K562 (cell line): ENCODE results near the gene MVB12B. TPM values are rescaled to one million over a fixed set of nuclear protein-coding genes. Genes with fewer than 3 reads are reported as not detected.

Experiments
- ATAC-seq: fragments of 200-7000 bp; cut with Tn5 transposase; 3 replicates; pipeline ENCODE4 v1.9.1; 2020; ENCODE audit warnings: moderate library complexity
- BruUV-seq: library from RNA; stranded (reverse); fragments of 400-500 nt; replicated peaks from 2 replicates; lab custom pipeline; 2021; lab: Mats Ljungman, UMichigan
- CTCF ChIA-PET: fragments of 300-600 bp; formaldehyde crosslinking; extraction: SDS; loops from one replicate; lab custom pipeline; 2021; ENCODE audit warnings: low intra/inter-chr PET ratio; lab: Yijun Ruan, JAX
- POLR2A ChIA-PET: fragments of 300-600, 350-650 bp; sonication (Branson Sonifier 250); formaldehyde crosslinking; extraction: SDS; loops from one replicate; lab custom pipeline; 2021; ENCODE audit warnings: antibody characterized with exemption, inconsistent platforms; lab: Yijun Ruan, JAX
- DNase-seq, 4 experiments: peaks; one replicate each; pipeline versions ENCODE4 v3.0.0 to v3.0.0-alpha.2; 2011 to 2018; ENCODE audit warnings: low spot score in 3 of 4, mixed read lengths in 3 of 4; ENCODE audit errors: extremely low read depth in 1 of 4
- FAIRE-seq: peaks from 2 replicates; lab custom pipeline; 2011; peaks lifted over from hg19 to GRCh38; lab: Jason Lieb, UNC
- H2AFZ ChIP-seq: 2 replicates; pipeline ENCODE4 v1.6.0; 2011; ENCODE audit warnings: low read depth, low read length, control low read depth, inconsistent platforms
- H3K27ac ChIP-seq: fragments of 200-600 bp; 3 replicates; pipeline ENCODE4 v1.8.0; 2011; ENCODE audit warnings: low read depth, mild to moderate bottlenecking, control low read depth, inconsistent platforms, low read length, moderate library complexity, mixed read lengths; ENCODE audit errors: extremely low read depth
- H3K27me3 ChIP-seq, 2 experiments: fragments of 300-600 bp in 1 of 2; 2 replicates in 1 of 2; 3 replicates in 1 of 2; pipeline versions ENCODE4 v1.6.0 to v1.8.0; 2011; ENCODE audit warnings: inconsistent platforms in 2 of 2, low read length in 2 of 2, mild to moderate bottlenecking in 1 of 2, mixed read lengths in 1 of 2, moderate library complexity in 1 of 2; ENCODE audit not compliant: control insufficient read depth in 2 of 2, insufficient read depth in 2 of 2
- H3K36me3 ChIP-seq: fragments of 300-600 bp; 3 replicates; pipeline ENCODE4 v1.8.0; 2011; ENCODE audit warnings: mild to moderate bottlenecking, low read length, inconsistent platforms; ENCODE audit not compliant: control insufficient read depth, insufficient read depth
- H3K4me1 ChIP-seq, 2 experiments: fragments of 200-600 bp in 1 of 2; replicated peaks in 1 of 2; 2 replicates in 1 of 2; 3 replicates in 1 of 2; pipeline versions ENCODE4 v1.5.1 to v1.8.0; 2011; ENCODE audit warnings: inconsistent platforms in 2 of 2, low read length in 2 of 2, mild to moderate bottlenecking in 1 of 2, mixed read lengths in 1 of 2, moderate library complexity in 1 of 2; ENCODE audit not compliant: control insufficient read depth in 2 of 2, insufficient read depth in 2 of 2
- H3K4me2 ChIP-seq: 2 replicates; pipeline ENCODE4 v1.6.1; 2011; ENCODE audit warnings: low read length, control low read depth, inconsistent platforms, mixed read lengths; ENCODE audit not compliant: insufficient read depth
- H3K4me3 ChIP-seq: fragments of 200-600 bp; sonication (generic), shearing (Covaris generic); 2 replicates; pipeline ENCODE4 v1.5.1; 2016; ENCODE audit warnings: control low read depth, inconsistent platforms
- H3K79me2 ChIP-seq: fragments of 200-600 bp; 3 replicates; pipeline ENCODE4 v1.8.0; 2011; ENCODE audit warnings: low read length, inconsistent platforms; ENCODE audit not compliant: control insufficient read depth, insufficient read depth
- H3K9ac ChIP-seq, 2 experiments: 2 replicates each; pipeline versions ENCODE4 v1.6.0 to v1.6.1; 2011; ENCODE audit warnings: low read depth in 2 of 2, low read length in 2 of 2, control low read depth in 1 of 2, inconsistent platforms in 1 of 2, mild to moderate bottlenecking in 1 of 2, mixed read lengths in 1 of 2; ENCODE audit not compliant: insufficient read depth in 1 of 2
- H3K9me1 ChIP-seq: one replicate; pipeline ENCODE4 v1.6.0; 2011; ENCODE audit warnings: inconsistent platforms, mild to moderate bottlenecking, low read length, moderate library complexity; ENCODE audit not compliant: control insufficient read depth, insufficient read depth
- H3K9me3 ChIP-seq: replicated peaks from 2 replicates; pipeline ENCODE4 v1.5.1; 2011; ENCODE audit warnings: low read depth, low read length, inconsistent platforms; ENCODE audit not compliant: control insufficient read depth, insufficient read depth
- H4K20me1 ChIP-seq: replicated peaks from 2 replicates; pipeline ENCODE4 v1.6.1; 2011; ENCODE audit warnings: low read length, inconsistent platforms, mixed read lengths; ENCODE audit not compliant: control insufficient read depth, insufficient read depth
- CBX3 ChIP-seq, 2 experiments: IDR thresholded peaks; 1 replicate in 1 of 2; 2 replicates in 1 of 2; pipeline ENCODE4 v1.6.1; 2012; ENCODE audit warnings: inconsistent platforms in 2 of 2, low read length in 2 of 2, borderline replicate concordance in 1 of 2, control low read depth in 1 of 2
- RAD21 ChIP-seq, 2 experiments: fragments of 250-450 bp in 1 of 2; fragments of 450-650 bp in 1 of 2; sonication (Bioruptor Pico) in 1 of 2; formaldehyde crosslinking in 1 of 2; IDR thresholded peaks in 1 of 2; conservative IDR thresholded peaks in 1 of 2; 2 replicates each; pipeline versions ENCODE4 v1.4.0 to v1.8.0; 2020 to 2022; ENCODE audit warnings: mild to moderate bottlenecking in 2 of 2, moderate library complexity in 1 of 2
- SMC3 ChIP-seq: conservative IDR thresholded peaks from 2 replicates; pipeline ENCODE4 v1.6.1; 2011; ENCODE audit warnings: low read depth, low read length, improper control_type of control experiment; ENCODE audit not compliant: insufficient read depth
- WGBS: fragments of 100-300 bp; shearing (Covaris generic); methylation state at CpG from one replicate; pipeline ENCODE4 v1.1.6; 2016; ENCODE audit warnings: low coverage, mixed read lengths; ENCODE audit not compliant: insufficient coverage; ENCODE audit errors: missing lambda C conversion rate; 5-methylcytosine and 5-hydroxymethylcytosine counted together
- in situ Hi-C: fragments of 300-500 bp; cut with MboI; formaldehyde crosslinking; loops from 4 replicates; pipeline ENCODE4 v1.15.0; 2018; ENCODE audit warnings: inconsistent platforms, mixed read lengths
- intact Hi-C: fragments of 100-400 bp; cut with micrococcal nuclease; formaldehyde crosslinking; loops from 2 replicates; pipeline ENCODE4 v1.14.2; 2022
- polyA plus RNA-seq, 8 experiments: library from polyadenylated mRNA; depleted of rRNA in 4 of 8; stranded (reverse) in 5 of 8; unstranded in 3 of 8; fragments of >200 nt; fragmentation: Nextera tagmentation in 2 of 8; fragmentation: Illumina TruSeq in 1 of 8; extraction: Ambion mirVana in 2 of 8; extraction: Trizol in 1 of 8; gene quantifications; 2 replicates each; pipeline versions ENCODE4 v1.2.1 to v1.2.3, GENCODE V29; 2011 to 2014; ENCODE audit warnings: inconsistent platforms in 1 of 8, missing spikeins in 1 of 8
- total RNA-seq, 7 experiments: library from RNA; depleted of rRNA in 6 of 7; stranded (reverse); fragments of >200 nt in 6 of 7; fragmentation: Illumina TruSeq in 2 of 7; extraction: Trizol in 2 of 7; gene quantifications; 2 replicates each; pipeline versions ENCODE4 v1.2.1 to v1.2.3, GENCODE V29; 2011 to 2021; ENCODE audit warnings: low replicate concordance in 1 of 7
- TF ChIP-seq, protein P1 (sequence below), 3 experiments: IDR thresholded peaks in 2 of 3; conservative IDR thresholded peaks in 1 of 3; 2 replicates each; pipeline ENCODE4 v1.5.1; 2011 to 2012; ENCODE audit warnings: low read length in 3 of 3, mild to moderate bottlenecking in 3 of 3, control low read depth in 2 of 3, improper control_type of control experiment in 1 of 3, inconsistent platforms in 1 of 3, low read depth in 1 of 3, mixed read lengths in 1 of 3, moderate library complexity in 1 of 3; ENCODE audit not compliant: insufficient read depth in 2 of 3
- TF ChIP-seq, protein P2 (sequence below), 2 experiments: fragments of 450-650 bp; formaldehyde crosslinking in 1 of 2; IDR thresholded peaks; 2 replicates each; pipeline versions ENCODE4 v1.4.0 to v1.6.1; 2014 to 2020; ENCODE audit warnings: mild to moderate bottlenecking in 2 of 2, borderline replicate concordance in 1 of 2, low read depth in 1 of 2

MVB12B gene
- total and polyA plus RNA-seq, 9 of the 15 experiments (the other 6 are each of a cell fraction or from before 2014, with no cell fraction given) = not detected

DNA sequence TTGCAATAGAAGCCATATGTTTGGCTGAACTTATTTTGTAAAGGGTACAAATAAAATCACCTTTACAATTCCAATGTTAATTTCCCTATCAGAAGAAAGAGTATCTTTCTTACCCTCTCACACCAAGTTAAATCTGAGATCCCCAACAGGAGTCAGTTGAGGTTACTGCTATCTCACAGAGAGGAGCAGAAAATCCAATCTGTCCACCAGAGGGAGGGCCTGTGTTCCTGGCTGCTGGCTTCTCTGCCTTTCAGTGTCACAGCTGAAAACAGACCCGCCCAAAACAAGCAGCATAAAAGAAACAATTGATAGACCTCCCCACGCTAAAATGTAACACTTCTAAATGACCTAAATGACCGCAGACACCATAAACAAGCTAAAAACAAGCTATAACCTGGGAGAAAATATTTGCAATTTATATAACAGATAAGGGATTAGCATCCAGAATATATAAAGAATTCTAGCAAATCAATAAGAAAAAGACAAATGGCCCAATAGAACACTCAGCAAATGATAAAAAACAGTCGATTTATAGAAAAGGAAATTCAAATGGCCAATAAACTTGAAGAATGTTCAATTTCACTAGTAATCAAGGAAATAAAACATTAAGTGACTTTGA, 24.5 kb upstream of the MVB12B start:
- Histone ChIP-seq H3K9me3 (no peaks in the 10 kb centered on the region), H3K36me3 (no peaks in the 10 kb centered on the region), H3K27me3 (peaks cover 2 to 40% of the 10 kb centered on the region in 2 experiments; a peak in 4 of 5 replicates), H3K27ac (no peak overlapping the region), H3K9ac (no peak overlapping the region), H3K4me1 (no peaks in the 10 kb centered on the region), H3K79me2 (no peaks in the 10 kb centered on the region), H3K4me2 (no peak overlapping the region), H3K4me3 (no peak overlapping the region), H3K9me1 (no peaks in the 10 kb centered on the region), H2AFZ (no peak overlapping the region), H4K20me1 (peaks cover 6% of the 10 kb centered on the region)
- 0% methylated on average over 4 of the region's 4 CpGs for WGBS
- ATAC-seq (peak; percentile 81), DNase-seq (peak; percentile 33 to 61 (median 51)), FAIRE-seq (peak; percentile 67)
- ChIA-PET POLR2A (no interaction called here), CTCF (no interaction called here)
- in situ Hi-C loops = no loop called here
- intact Hi-C loops = loop anchor here (1.0 to 5.0 kb wide), 2 partner anchors 95 to 189 kb away; no protein-coding TSS in a partner anchor
- BruUV-seq = no TSS peak
- TF ChIP-seq CBX3 (IDR thresholded peaks at IDR 0.05; ENCODE audit: borderline replicate concordance in 1 of 2, low read length in 2 of 2) = no peak
- peak; percentile 42 for TF ChIP-seq SMC3
- TF ChIP-seq, protein P1, sequence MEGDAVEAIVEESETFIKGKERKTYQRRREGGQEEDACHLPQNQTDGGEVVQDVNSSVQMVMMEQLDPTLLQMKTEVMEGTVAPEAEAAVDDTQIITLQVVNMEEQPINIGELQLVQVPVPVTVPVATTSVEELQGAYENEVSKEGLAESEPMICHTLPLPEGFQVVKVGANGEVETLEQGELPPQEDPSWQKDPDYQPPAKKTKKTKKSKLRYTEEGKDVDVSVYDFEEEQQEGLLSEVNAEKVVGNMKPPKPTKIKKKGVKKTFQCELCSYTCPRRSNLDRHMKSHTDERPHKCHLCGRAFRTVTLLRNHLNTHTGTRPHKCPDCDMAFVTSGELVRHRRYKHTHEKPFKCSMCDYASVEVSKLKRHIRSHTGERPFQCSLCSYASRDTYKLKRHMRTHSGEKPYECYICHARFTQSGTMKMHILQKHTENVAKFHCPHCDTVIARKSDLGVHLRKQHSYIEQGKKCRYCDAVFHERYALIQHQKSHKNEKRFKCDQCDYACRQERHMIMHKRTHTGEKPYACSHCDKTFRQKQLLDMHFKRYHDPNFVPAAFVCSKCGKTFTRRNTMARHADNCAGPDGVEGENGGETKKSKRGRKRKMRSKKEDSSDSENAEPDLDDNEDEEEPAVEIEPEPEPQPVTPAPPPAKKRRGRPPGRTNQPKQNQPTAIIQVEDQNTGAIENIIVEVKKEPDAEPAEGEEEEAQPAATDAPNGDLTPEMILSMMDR (IDR thresholded peaks at IDR 0.05 in 2 of 3, conservative IDR thresholded peaks at IDR 0.05 in 1 of 3; ENCODE audit: insufficient read depth in 2 of 3, low read depth in 1 of 3, low read length in 3 of 3) = peak; percentile 58 to 63 (median 59); a peak in 5 of 6 replicates
- TF ChIP-seq, protein P2, sequence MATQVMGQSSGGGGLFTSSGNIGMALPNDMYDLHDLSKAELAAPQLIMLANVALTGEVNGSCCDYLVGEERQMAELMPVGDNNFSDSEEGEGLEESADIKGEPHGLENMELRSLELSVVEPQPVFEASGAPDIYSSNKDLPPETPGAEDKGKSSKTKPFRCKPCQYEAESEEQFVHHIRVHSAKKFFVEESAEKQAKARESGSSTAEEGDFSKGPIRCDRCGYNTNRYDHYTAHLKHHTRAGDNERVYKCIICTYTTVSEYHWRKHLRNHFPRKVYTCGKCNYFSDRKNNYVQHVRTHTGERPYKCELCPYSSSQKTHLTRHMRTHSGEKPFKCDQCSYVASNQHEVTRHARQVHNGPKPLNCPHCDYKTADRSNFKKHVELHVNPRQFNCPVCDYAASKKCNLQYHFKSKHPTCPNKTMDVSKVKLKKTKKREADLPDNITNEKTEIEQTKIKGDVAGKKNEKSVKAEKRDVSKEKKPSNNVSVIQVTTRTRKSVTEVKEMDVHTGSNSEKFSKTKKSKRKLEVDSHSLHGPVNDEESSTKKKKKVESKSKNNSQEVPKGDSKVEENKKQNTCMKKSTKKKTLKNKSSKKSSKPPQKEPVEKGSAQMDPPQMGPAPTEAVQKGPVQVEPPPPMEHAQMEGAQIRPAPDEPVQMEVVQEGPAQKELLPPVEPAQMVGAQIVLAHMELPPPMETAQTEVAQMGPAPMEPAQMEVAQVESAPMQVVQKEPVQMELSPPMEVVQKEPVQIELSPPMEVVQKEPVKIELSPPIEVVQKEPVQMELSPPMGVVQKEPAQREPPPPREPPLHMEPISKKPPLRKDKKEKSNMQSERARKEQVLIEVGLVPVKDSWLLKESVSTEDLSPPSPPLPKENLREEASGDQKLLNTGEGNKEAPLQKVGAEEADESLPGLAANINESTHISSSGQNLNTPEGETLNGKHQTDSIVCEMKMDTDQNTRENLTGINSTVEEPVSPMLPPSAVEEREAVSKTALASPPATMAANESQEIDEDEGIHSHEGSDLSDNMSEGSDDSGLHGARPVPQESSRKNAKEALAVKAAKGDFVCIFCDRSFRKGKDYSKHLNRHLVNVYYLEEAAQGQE (IDR thresholded peaks at IDR 0.05; ENCODE audit: borderline replicate concordance) = peak; percentile 30; the same call in 1 of the 2 replicates
- TF ChIP-seq, protein P2 (CRISPR knock-in tag; IDR thresholded peaks at IDR 0.05; ENCODE audit: low read depth) = no peak
- peak; percentile 46 to 51; a peak in 3 of 4 replicates for TF ChIP-seq RAD21 (CRISPR knock-in tag; conservative IDR thresholded peaks at IDR 0.05 in 1 of 2, IDR thresholded peaks at IDR 0.05 in 1 of 2)
- TF ChIP-seq, all 486 proteins: peak for 4
